ENCODE data around the gene HOXB7.

- TF ChIP-seq CTCF (IDR thresholded peaks at IDR 0.05) = no peak
- no peak for TF ChIP-seq POLR2A (IDR thresholded peaks at IDR 0.05)
These were observed 47.0 kb downstream of the HOXB7 start for GRCh38 chr17:48563867-48564187.
